NCI-H748 treated with DMSO at 0.1 percent for 48 hours (cell line): ENCODE data around the gene RNF182.
A peak's percentile ranks its signal among the peaks of the same experiment; 100 is the strongest.
"Not testable (repeated sequence)": the region's sequence is repeated elsewhere in the genome, so short reads cannot be mapped to it uniquely, and the experiment has no call there.

ENCODE experiments used
- DNase-seq: peaks from one replicate; lab custom pipeline; 2025; lab: John Stamatoyannopoulos, UW

RNF182 gene, protein sequence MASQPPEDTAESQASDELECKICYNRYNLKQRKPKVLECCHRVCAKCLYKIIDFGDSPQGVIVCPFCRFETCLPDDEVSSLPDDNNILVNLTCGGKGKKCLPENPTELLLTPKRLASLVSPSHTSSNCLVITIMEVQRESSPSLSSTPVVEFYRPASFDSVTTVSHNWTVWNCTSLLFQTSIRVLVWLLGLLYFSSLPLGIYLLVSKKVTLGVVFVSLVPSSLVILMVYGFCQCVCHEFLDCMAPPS

DNA sequence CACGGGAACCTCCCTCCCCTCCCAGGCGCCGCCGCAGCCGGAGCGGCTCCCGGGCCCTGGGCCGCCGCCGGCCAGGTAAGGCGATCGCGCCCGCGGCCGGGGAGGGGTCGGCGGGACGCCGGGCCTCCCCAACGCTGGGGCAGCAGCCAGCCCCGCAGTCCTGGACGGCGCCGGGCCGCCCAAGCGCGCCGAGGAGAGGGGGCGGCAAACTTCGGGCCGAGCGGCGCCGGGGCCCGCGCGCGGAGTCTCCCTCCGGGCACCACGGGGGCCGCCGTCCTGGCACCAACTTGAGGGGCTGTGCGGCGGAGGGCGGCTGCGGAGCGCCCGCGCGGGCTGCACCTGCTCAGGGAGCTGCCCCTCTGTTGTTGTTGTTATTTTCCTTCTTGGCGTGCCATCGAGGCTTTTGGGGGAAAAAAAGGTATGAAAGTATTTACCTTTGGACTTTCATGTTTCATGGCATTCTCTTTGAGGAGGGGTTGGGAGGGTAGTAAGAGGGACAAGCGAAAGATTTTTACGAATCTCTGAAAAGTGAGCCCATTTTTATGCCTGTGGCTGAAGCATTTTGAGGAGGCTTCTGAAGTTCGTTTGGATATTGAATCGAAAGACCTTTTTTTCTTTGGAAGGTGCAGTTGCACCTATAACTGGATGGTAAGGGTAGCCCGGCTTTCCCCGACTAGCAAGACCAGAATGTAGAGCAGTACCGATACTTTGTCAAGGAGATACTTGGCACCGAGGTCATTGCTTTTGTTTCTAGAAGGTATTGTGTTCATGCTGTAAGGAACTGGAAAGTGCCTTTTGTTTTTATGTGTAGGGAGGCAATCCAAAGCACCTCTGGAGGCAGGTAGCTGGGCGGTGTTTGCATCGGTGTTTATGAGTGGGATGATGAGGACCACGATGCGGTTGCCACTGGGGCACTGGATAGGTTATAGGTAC is at the start of gene RNF182:
RNF182 (plus strand) TSS at position 4 of the 933 bp plus-strand sequence. CDS start 52,168 bp downstream, outside the sequence.
- peak; percentile 76 for DNase-seq

DNA sequence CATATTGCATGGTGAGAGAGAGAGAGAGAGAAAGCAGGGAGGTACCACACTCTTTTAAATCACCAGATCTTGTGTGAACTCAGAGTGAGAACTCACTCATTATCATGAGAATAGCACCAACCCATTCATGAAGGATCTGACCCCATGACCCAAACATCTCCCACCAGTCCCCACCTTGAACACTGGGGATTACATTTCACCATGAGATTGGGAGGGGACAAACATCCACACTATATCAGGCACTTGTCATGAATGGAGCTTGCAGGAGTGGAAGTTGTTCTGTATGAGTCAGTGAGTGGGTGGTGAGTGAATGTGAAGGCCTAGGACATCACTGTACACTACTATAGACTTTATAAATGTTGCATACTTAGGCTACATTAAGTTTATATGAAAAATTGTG is 47.7 kb upstream of the RNF182 start:
- DNase-seq: no peak

DNA sequence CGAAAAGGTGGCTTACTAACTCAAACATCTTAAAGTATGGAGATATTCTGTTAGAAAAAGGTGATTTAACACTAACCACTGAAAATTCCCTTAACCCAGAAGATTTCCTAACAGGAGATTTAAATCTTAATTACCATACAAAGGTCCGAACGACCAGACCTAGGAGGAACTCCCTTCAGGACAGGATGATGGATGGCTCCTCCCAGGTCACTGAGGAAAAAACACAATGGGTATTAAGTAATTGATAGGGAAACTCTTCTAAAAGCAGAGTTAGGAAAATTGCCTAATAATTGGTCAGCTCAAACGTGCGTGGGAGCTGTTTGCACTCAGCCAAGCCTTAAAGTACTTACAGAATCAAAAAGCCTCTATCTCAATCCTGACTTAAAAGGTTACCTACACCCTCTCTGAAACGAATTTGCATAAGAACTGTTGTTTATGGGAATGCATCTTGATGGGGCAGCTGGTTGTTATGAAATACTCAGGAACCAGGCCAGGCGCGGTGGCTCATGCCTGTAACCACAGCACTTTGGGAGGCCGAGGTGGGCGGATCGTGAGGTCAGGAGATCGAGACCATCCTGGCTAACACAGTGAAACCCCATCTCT is 44.6 kb upstream of the RNF182 start:
- not testable (repeated sequence) for DNase-seq

DNA sequence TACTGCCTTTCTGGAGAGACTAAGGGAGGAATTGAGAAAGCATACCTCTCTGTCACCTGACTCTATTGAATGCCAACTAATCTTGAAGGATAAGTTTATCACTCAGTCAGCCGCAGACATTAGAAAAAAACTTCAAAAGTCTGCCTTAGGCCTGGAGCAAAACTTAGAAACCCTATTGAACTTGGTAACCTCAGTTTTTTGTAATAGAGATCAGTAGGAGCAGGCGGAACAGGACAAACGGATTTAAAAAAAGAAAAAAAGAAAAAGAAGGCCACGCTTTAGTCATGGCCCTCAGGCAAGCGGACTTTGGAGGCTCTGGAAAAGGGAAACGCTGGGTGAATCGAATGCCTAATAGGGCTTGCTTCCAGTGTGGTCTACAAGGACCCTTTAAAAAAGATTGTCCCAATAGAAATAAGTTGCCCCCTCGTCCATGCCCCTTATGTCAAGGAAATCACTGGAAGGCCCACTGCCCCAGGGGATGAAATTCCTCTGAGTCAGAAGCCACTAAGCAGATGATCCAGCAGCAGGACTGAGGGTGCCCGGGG is 43.1 kb upstream of the RNF182 start:
- no peak for DNase-seq

DNA sequence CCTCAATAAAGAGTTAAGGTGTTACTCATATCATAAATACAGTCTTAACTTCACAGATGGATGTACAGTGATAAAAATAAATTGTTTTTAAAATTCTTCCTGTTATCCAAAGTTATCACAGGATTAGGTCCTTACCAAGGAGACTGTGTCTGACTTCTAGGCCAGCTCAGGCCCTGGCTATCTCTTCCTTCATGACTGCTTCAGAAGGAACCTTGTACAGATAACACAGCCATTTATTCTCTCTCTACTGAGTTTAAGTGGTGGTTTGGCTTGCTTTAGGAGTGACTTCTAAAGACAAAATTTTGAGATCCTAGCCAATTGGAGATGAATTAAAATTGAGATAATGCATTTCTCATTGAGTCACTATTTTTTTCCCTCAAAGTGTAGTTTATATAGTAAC is 40.8 kb upstream of the RNF182 start:
- DNase-seq: no peak

DNA sequence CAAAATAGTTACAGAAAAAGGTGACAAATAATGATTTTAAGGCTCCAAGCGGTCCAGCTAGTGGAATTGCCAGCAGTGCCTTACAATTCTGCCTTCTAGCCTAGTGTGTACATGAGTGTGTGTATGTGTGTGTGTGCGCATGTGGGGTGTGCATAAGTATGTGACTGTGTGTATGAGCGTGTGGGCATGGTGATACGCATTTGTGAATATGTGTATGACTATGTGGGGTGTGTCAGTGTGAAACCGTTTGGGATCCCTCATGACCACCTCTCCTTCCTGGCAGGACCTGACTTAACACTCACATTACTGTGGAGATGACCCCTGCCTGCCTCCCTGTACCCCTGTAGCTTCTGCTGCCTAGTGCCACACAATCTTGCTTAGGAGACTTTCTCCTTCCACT is 40.4 kb upstream of the RNF182 start:
- no peak for DNase-seq

DNA sequence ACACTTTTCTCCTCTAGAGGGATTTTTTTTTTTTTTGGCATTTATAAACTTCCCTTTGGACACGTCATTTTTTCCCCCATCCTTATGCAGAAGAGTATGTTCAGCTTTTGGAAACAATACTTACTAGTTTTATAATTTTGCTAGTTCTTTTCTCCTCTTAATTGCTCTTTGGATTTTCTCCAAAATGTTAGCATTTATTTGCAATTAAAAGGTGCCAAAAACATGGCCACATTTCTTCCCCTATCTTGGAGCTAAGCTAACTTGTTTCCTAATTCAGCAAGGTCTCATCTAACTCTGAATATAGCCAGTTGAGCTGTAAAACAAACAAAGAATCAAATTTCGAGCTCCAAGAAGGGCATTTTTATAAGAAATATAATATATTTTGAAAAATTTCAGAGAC is 39.2 kb upstream of the RNF182 start:
- DNase-seq: no peak

DNA sequence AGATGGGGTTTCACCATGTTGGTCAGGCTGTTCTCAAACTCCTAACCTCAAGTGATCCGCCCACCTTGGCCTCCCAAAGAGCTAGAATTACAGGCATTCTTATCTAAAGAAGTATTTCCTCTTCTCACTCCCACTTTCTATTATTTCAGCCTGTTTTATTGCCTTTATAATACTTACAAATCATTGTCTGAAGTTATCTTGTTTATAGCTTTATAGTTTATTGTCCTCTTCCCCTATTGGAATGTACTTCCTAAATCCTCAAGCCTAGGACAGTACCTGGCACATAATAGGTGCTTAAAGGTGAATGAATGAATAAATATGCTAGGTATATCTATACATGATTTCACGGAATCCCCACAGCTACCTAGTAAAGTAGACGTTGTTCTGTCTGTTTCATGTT is 37.8 kb upstream of the RNF182 start:
- DNase-seq: no peak

DNA sequence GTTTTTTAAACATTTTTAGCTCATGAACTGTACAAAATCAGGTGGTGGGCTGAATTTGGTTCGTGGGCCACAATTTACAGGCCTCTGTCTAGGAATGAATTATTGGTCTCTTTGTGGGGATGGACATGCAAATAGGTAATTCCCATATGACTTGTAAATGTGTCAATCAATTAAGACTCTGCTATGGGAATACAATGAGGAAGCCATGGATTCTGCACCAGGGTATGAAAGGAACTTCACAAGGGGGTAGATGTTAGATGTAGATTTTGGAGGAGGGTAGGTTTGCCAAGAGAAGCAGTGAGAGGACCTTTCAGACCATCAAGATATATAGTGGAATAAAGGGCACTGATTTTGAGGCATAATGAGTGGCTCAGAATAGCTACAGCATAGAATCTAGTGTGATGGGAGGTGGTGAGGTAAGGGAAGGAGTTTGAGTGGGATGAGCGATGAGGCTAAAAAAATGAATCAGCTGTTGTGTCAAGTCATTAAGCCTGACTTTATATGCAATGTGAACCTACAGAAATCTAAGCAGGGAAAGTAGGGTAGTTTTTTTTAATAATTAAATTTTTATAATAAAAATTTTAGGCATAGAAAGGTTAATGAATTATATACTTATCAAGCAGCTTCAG is 32.6 kb upstream of the RNF182 start:
- DNase-seq: no peak

DNA sequence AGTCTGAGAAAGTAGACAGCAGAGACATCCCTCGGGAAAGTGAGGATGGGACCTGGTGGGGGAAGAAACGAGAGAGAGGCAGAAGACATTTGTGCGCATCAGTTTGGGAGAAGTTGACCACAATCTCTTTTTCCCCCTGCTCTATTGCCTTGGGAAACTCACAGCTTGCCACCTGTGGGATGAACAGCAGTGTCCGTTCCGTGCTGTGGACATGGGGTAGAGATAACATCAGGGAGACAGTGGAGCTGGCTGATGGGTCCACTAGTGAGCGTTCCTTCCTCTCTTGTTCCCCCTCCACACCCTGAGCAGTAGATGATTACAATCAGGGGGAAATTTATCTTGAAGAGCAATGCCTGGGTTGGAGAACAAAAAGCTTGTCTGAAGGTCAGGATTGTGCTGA is 21.8 kb upstream of the RNF182 start:
- no peak for DNase-seq

DNA sequence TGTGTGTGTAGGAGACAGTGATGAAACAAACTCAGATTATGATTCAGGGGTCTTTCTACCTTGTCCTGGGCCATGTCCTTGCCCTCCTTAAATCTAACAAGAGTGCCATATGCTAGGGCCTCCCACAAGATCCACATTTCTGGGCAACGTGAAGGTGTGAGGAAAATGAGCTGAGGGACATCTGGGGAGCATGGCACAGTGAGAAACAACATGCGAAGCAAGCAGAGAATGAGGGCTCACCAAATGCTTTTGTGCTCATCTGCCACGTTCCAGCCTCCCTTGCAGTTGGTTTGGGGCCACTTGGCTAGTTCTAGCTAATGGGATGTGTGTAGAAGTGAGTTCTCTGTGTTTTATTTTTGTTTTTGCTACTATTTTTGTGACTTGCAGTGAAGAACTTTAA is 21.4 kb upstream of the RNF182 start:
- no peak for DNase-seq

DNA sequence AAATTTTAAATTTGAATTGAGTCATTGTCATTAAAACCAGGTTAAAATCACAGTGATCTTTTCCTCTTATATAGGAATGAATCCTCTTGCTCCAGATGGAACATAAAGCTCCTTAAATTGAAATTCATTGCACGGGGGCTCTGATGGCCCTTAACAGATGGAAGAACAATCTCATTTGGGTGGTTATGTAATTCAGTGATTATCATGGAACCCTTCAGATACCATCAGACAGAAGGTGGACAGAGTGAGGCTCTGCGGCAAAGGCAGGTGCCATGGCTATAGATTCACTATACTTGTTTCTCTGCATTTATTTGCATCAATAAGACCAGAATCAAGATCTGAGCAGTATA is 17.8 kb upstream of the RNF182 start:
- no peak for DNase-seq

DNA sequence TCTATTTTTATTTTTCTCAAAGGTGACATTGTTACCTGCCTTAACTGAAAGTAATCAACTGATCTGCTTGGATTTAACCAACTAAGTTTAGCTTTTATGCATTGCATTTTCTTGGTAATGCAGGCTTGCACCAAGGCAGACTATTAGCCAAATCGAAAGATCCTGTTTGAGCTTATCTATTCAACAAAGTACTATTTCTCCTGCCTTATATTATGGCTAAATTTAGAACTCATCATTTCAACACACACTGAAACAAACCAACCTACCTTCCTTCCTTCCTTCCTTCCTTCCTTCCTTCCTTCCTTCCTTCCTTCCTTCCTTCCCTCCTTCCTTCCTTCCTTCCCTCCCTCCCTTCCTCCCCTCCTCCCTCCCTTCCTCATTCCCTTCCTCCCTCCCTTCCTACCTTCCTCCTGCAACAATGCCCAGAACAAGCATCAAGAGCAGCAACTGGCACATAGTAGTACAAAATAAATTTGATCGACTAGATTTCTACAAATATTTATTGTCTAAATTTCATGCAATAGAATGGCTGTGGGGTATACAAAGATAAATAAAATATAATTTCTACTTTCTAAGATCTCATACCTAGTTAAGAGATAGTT is 17.0 kb upstream of the RNF182 start:
- DNase-seq: no peak

DNA sequence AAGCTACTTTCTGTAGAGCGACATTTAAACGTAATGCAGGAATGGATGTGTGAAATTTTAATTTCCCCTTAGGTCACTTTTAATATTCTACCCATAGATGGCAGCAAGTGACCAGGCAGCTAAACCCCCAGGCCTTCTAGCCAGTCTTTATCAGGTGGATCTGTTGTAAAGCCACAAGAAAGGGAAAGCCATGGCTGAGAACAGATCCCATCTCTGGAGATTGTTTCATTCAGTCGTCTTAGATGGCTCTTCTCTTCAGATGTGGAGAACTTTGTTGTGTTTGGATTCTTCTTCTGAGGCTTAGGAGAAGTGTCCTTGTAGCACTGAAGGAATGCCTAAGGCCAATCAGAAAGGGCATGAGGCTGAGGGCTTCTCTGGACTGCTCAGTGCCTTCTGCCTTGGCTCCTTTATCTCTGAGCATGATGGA is 15.8 kb upstream of the RNF182 start:
- peak; percentile 86 for DNase-seq

DNA sequence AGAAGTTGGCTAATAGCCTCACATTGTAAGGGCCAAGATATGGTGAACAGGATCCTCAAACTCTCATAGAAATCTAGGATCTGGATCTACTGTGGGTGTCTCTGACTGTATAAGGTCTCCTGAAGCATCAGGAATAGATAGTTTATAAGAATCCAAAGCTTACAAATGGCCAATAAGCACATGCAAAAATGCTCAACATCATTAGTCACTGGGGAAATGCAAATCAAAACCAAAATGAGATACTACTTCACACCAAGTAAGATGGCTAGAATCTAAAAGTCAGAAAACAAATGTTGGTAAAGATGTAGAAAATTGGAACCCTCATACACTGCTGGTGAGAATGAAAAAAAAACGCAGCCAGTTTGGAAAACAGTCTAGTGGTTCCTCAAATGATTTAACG is 14.3 kb upstream of the RNF182 start:
- no peak for DNase-seq

DNA sequence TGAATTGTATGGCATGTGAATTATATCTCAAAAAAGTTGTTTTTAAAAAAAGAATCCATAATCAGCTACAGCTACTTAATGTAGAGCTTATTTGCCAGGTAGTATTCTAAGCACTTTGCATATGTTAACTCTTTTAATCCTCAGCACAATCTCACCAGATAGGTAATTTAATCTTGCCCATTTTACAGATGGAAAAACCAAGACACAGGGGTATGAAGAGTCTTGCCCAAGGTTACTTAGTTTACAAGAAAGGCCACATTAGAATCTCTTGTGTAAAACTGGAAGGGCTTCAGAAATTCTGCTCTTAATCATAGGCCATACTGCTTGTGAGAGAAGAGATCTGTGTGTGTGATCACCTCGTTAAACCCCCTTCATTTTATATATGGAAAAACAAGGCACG is 13.4 kb upstream of the RNF182 start:
- no peak for DNase-seq

DNA sequence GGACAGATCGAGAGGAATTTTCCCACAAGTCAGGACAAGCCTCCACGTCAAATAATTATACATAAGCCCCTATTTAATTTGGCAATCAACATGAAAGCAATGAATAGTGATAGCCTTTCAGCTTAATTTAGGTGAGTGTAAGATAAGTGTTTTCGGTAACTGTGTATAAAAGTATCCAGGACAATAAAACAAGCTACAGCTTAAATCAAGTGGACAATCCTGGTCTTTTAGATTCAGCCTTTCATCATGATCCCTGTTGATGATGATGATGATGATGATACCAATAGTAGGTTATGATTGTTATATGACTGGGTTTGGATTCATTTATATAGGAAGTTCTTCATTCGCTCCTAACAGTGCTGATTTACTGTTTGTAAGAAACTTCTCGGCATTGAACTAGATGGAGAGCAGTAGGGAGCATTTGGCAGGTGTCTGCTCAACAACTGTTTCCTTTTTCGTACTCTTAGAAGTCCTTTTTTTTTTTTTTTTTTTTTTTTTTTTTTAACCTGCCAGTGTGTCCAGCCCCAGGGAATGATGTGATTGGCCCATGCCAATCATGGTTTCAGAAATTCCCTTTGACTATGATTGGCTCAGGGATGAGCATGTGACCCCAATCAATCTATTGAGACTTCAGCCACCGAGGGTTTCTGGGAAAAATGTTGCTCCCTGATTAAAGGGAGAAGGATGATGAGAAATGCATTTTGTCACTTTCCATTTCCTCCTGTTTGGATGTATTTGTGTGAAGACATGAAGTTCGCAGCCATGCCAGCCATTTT is 11.3 kb upstream of the RNF182 start:
- DNase-seq: no peak

DNA sequence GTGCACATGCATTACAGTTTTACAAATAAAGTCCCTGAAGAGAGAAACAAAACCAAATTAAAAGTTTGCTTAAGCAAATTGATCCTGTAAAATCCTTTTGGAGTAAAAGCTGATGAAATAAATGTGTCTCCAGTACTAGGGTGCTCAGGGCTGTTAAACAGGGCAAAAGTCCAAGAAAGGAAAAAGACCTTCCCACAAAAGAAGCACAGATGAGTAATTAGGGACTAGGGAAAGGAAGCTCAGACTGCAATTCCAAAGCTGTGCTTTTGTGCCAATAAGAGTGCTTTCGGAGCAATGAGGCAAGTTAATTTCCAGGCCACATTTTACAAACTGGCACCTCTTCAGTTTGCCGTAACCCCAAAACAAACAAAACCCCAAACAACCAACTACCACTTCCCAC is 10.4 kb upstream of the RNF182 start:
- no peak for DNase-seq

DNA sequence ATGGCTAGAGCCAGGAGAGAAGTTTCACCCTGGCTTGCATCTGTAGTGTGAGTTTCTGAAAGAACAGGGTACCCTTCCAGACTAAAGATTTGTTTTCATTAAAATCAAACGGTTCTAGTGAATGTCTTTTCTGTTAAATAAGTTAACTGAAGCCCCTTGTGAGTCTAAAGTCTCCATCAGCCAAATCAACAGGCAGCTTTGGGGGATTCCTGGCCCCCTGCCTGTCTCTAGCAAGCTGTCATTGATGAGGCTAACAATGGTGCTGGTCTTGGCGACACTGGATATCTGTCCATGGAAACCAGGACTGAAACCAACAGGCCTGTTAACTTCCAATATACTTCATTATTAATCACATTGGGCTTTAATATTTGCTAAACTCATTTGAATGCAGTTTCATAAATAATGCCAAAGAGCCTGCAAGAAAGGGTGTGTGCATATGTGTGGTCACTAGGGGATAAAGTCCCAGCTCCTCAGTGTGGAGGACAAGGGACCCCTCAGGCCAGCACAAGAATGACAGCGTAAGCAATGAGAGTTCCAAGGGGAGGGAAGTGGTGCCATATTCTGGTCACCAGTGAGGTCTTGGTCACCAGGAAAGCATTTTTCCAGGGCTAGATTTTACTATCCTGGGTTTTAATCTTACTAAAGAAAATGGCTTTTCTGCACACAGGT is 9.1 kb upstream of the RNF182 start:
- DNase-seq: no peak

DNA sequence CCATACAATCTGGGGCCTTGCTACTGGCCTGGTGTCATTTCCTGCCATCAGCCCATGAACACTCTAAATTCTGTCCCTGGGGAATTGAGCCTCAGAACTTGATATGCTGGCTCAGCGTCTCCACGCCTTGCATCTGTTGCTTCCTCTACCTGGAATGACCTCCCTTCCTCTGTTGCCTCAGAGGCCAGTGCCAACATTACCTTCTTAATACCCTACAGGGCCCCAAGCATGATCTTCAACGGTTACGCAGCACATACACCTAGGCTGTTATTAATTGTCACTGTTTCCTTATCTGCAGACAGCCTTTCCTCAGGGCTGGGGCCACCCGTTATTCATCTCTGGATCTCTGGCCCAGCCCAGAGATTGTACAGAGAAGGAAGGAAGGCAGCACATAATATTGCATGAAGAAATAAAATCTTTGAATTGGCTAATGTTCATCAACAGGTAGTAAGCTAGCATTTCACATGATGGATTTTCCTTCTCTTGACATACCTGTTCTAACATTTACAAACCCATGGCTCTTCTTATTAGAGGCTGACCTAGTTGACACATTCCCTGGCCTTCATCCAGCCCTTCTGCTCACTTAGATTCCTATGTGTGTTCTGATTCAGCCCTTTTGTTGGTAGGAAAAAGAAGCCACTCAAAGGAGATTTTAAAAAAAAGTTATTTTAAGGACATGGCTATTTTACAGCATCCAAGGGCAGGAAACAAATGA is 8.4 kb upstream of the RNF182 start:
- DNase-seq: no peak
